Heart left ventricle (tissue), 13 donors: ENCODE measurements around the gene CER1.

ENCODE experiments used
- POLR2A ChIP-seq, 2 donors: fragments of 450-650 bp; IDR thresholded peaks; one replicate each; pipeline ENCODE4 v1.6.1; 2017; ENCODE audit warnings: antibody characterized with exemption in 2 of 2, mild to moderate bottlenecking in 2 of 2, moderate library complexity in 2 of 2
- TF ChIP-seq, protein P1 (sequence below), 12 donors: fragments of 200-600 bp; sonication (generic) in 4 of 12; IDR thresholded peaks; one replicate each; pipeline versions ENCODE4 v1.5.0 to v1.8.0; 2018 to 2022; ENCODE audit warnings: antibody characterized with exemption in 12 of 12, mild to moderate bottlenecking in 5 of 12
- donor health status: ischemic (EF 13 %, LVEDD 7.1; RV severe dilation, severe dysfunction).
- donor health status: DM: no; HTN: yes; CAD: no.
- donor health status: DM: no; HTN: no; CAD: no.
- donor health status: ischemic (EF 25% LVEDD 6.9; RV normal size, moderate dysfunction).
- donor health status: ischemic (EF 25% LVEDD 5.7; RV mildly dilated, moderate dysfunction).
- donor health status: ischemic (EF 35%, LVEDD 5.7; RV mildly dilated, moderate dysfunction).
- donor health status: nonischemic (EF 11% LVEDD 7.7; RV severe dilation, severe dysfunction).
- donor health status: DM: yes; HTN: yes; CAD: no.
- donor health status: PGD.
- donor health status: ischemic (EF 29% LVEDD 5.4; RV normal size, mild dysfunction).
- donor health status: nonischemic (EF 23%, LVEDD 6.1; RV moderate dilation, normal function).

DNA sequence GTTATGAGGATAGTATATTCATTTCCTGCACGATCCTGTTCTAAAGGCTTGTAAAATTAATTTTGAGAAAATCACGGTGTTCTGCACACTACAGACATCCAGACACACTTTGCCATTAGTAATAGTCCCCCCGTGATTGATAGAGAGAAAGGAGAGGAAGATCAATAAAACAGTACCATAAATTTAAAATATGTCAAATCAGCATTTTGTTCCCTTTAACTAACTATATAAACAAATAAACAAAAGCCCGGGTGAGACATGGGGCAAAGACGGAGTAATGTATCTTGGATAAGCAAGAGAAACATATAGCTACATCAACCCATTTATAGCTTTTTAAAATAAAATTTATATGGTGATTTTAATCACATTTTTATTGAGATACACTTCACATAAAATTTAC, 10.6 kb upstream of the CER1 start:
- TF ChIP-seq, protein P1, sequence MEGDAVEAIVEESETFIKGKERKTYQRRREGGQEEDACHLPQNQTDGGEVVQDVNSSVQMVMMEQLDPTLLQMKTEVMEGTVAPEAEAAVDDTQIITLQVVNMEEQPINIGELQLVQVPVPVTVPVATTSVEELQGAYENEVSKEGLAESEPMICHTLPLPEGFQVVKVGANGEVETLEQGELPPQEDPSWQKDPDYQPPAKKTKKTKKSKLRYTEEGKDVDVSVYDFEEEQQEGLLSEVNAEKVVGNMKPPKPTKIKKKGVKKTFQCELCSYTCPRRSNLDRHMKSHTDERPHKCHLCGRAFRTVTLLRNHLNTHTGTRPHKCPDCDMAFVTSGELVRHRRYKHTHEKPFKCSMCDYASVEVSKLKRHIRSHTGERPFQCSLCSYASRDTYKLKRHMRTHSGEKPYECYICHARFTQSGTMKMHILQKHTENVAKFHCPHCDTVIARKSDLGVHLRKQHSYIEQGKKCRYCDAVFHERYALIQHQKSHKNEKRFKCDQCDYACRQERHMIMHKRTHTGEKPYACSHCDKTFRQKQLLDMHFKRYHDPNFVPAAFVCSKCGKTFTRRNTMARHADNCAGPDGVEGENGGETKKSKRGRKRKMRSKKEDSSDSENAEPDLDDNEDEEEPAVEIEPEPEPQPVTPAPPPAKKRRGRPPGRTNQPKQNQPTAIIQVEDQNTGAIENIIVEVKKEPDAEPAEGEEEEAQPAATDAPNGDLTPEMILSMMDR (IDR thresholded peaks at IDR 0.05) = no peak
- no peak for TF ChIP-seq POLR2A (IDR thresholded peaks at IDR 0.05)
